ENCODE results near the gene FAAP100.

Gene FAAP100

DNA sequence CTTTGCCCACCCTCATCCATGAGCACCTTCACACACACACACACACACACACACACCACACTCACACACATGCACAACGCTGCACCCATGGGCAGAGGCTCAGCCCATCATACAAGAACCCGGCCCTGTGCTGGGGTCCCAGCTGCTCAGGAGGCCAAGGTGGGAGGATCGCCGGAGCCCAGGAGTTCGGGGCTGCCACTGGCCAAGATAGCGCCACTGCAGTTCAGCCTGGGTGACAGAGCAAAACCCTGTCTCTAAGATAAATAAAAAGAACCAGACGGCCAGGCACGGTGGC is 27.3 kb downstream of the FAAP100 start:
- DNase-seq (ENCODE audit: low read depth), result no peak

DNA sequence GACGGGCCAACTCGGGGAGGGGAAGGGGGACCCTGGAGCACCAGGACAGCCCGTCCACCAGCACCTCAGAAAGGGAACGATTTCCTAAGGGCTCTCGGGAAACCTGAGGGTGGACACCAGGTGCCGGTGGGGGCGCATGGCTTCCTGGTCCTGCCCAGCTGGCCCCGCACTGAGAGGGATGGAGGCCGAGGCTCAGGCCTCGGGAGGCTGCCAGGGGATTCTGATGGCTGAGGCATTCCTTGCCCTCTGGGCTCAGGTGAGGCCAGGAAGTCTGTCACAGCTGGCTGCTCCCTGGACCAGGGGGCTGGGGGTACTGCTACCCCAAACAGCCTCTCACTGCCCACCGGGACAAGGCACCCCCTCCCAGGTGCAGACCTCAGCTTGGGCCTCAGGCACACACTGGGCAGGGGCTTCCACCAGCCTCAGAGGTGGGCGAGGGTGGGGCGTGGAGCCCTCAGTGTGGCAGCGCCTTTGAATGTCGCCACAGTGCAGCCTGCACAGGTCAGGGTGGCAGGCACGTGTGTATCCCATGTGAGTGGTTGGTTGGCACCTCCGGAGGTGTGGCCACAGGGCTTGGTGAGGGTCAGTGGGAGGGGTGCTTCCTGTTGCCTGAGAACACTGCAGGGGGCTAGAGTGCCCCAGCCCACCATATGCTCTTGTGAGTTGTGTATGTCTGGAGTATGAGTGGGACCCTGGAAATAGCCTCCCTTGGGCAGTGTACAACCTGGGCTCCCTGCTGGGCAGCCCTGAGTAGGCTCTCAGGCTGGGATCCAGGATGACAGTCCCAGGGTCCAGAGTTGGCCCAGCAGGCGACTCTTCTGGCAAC is 27.9 kb downstream of the FAAP100 start:
- no peak for DNase-seq (ENCODE audit: low read depth)

DNA sequence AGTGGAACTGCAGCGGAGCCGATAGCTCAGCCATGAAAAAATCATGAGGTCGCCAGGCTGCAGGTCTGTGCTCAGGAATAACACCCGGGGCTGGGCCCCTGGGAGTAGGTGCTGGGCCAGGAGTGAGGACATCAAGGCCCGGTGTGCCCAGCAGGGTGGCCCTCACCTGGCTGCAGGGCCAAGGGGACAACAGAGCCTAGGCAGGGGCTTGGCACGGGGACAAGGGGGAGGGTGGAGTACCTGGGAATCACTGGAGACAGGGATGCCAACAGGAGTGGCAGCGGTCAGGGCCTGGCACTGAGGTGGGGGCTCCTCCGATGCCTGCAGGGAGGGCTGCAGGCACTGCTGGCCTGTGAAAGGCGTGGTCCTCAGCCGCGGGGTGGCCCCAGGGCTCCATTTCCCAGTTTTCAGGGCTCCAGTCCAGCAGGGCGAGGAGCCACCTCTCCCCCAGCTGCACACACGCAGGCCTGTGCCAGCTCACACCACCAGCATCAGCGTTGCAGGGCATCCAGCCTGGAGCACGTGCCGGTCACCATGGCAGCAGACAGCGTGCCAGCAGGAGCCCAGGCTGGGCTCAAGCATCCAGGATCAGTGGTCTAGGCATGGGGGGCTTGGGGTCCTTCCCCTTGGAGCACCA is 28.6 kb downstream of the FAAP100 start:
- DNase-seq (ENCODE audit: low read depth), result no peak

DNA sequence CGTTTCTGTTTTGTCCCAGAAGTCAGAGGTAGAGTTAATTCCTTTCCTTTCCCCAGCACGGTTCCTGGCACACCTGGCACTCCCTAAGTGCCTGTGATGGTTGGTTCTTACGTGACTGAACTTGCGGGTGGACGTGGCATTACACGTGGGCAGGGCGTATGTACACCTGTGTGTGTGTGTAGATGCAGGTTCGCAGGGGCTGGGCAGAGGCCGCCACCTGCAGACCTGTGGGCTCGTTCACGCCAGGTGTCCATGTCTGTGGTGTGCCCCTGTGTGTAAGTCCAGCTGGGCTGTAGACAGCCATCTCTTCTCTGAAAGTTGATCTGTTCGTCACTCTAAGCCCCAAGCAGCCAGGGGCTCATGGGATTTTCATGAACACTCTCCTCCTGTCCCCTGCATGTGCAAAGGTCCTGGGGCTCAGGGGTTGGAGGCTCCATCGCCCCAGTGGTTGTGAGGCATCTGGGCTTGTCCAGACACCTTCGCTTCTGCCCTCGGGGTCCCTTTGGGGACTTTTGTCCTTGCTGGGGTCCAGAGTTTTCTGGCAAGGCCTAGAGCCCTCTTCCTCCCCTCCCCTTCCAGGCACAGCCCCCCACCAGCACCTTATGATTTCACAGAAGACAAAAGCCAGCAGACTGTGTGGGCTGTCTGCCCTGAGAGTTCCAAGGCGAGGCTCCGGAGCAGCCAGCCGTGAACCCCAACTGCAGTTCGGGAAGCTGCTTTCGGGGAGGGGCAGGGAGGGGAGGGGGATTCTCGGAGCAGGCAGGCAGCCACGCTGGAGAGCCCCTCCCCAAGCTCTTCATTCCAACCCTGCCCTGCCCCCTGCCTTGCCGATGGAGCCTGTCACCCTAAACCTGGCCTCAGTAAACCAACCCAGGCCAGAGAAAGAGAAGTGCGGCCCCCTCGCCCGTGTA is 29.4 kb downstream of the FAAP100 start:
- DNase-seq (ENCODE audit: low read depth), result no peak

DNA sequence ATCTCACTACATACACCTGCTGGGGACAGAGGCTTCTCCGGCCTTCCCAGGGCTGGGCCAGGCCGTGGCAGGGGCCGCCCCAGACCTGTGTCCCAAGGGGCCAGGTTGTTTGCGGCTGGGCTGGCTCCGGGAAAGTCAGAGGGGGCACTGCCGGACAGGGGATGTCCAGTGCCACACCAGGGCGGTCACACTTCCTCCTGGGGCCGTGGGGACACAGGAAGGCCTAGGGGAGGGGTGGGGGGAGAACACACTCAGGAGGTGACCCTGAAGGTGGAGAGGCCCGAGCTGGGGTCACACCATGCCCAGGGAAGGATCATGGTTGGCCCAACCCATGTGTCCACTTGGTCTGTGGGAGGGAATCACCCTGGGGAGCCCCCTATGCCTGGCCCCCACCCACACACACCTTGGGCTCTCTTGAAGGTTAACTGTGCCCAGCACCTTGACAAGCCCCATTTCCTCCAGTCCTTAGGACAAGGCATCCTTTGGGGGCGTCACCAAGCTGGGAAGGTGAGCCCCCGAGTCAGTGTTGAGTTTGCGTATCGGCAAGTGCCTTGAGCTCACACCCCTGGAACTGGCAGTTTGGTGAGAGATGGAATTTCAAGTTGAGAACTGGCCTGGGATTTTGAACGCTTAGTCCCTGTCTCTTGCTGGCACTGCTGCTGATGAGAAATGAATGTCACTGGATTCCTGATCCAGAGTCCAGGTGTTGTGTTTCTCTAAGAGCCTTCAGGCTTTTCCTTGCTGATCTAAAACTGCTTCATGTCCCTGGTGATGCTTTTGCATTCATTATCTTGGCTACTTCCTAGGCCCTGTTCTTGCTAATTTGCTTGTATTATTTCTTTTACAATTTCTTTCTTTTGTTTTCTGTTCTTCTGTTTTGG is 31.9 kb downstream of the FAAP100 start:
- no peak for DNase-seq (ENCODE audit: low read depth)

DNA sequence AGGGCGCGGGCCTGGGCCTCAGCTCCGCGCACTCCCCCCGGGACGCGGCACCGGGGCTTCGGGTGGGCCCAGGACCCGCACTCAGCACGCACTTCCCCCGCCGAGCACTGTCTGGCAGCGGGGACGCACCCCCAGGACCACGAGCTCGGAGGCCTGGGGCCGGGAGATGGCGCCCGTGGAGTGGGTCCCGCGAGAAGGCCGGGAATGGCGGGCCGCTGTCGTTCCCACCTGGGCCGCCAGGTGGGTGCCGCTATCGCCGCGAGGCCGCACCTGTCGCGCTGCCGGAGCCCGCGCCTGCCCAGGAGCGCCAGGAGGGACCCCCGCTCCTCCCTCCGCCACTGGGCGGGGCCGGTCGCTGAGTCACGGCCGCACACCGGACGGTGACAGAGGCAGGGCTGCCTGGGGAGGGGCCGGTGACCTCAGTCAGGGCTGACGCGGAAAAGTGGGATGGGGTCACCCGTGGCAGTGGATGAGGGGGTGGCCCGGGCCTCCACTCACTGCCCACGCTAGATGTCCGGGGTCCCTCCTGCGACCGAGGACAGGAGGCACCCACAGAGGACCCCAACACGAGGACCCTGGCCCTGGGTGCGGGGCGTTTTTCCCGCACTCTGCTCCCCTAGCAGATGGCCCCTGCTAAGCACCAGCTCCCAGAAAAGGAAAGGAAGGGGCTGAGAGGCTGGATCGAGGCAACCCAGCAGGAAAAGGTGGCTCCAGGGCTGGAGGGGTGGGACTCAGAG is 32.7 kb downstream of the FAAP100 start:
- DNase-seq (ENCODE audit: low read depth), result no peak

DNA sequence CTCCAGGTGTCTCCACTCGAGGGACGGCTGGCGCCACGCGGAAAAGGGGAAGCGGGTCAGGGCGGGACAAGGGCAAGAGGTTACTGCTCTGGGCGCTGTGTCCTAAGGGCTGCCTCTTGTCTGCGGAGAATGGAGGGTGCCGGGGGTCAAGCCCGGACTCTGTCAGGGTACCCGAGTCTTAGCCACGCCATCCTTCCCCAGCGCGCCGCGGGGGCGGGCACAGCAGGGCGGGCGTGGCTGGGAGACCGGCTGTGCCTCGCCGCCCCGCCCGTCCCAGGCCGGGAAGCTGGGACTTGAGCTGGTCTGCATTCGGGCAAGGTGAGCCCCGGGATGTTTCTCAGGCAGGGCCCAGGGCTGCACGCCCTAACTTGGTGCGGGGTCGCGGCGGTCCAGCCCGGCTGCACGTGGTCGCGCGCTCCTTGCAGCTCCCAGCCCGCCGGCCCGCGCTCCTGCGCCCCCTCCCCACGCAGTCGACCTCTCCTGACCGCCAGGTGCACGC is 33.3 kb downstream of the FAAP100 start:
- DNase-seq (ENCODE audit: low read depth), result no peak

DNA sequence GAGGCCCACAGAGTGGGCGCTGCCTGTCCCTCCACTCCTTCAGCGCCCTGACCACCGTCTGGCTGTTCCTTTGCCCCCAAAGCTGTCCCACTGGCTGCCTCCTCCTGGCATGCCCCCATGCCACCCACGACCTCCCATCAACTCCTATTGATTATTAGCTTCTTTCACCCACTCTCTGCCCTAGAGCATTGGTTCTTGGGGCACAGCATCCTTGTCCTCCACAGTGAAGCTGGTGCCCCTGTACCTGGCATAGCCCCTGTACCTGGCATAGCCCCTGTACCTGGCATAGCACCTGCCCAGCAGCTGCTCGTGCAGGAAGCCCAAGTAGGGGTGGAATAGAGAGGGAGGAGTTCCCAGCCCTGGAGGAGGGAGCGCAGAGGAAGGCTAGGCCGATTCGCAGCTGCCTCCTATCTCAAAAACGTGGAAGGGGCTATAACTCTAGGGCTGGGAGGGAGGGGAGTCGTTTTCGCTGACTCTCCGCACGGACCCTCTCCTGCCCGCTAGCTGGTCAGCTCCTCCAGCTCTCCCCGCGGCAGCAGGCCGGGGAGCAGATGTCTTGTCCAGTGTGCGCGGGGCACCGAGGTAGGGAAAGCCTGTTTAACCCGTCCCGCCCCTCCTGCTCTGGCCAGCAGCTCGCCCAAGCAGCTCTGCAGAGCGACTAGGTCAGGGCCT is 33.9 kb downstream of the FAAP100 start:
- no peak for DNase-seq (ENCODE audit: low read depth)

DNA sequence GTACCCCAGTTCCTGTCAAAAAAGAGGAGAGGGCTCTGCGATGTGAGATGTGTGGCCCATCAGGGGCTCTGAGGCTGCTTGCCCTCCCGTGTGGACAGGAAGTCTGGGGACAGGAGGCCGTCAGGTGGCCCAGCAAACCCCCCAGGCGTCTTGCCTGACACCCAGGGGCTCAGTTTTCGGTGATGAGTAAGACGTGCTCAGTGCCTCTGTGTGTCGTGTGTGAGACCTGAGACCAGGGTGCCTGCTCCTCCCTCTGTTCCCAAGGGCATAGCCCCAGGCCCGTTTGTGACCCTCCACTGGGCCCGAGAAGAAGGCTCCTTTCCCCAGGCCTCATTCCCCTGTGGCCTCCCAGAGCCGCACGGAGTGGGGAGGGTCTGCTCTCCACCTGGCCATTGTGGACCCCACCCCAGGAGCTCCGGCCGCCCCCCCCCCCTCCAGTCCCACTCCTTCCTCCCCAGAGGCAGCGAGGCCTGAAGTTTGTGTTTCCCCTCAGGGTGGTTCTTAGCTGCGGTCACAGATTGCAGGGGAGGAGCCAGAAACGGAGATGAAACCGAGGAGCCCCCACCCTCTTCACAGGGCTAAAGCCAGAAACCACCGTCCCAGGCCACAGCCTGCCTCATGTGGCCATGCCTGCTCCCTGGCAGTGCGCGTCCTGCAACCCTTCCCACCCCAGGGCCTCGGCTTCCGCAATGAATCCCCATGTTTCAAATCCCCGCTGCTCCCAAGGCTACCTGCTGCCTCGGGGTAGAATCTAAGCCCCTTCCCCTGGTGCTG is 34.6 kb downstream of the FAAP100 start:
- no peak for DNase-seq (ENCODE audit: low read depth)

DNA sequence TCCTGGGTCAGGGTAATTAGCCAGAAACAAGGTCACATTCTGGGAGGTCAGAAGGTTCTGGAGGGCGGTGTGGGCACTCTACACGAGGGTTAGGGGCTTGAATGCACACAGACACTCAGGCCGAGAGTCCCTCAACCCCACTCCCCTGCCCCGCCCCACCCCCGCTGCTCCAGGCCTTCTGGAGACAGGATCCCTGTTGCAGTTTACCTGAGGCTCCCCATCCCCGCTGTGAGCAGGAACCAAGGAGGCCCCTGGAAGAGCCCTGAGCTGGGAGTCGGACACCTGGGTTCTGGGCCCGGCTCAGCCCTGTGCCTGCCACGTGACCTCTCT is 35.2 kb downstream of the FAAP100 start:
- no peak for DNase-seq (ENCODE audit: low read depth)

DNA sequence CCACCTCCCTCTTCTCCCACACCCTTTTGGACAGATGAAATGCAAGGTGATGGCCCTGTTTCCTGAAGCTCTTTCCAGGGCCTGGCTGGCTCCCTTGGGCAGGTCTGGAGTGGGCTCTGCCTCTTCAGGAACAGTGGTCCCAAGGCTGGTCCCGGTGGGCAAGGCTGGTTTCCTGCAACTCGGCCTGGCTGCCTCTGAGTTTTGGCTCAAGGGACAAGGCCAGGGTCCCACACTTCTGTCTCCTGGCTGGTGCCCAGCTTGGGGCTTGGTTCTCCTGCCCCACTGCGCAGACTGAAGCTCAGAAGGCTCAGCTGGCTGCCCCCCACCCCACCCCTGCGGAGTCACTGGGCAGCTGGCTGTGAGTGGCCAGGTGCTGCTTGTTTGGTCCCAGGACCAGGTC is 35.7 kb downstream of the FAAP100 start:
- DNase-seq (ENCODE audit: low read depth), result no peak

DNA sequence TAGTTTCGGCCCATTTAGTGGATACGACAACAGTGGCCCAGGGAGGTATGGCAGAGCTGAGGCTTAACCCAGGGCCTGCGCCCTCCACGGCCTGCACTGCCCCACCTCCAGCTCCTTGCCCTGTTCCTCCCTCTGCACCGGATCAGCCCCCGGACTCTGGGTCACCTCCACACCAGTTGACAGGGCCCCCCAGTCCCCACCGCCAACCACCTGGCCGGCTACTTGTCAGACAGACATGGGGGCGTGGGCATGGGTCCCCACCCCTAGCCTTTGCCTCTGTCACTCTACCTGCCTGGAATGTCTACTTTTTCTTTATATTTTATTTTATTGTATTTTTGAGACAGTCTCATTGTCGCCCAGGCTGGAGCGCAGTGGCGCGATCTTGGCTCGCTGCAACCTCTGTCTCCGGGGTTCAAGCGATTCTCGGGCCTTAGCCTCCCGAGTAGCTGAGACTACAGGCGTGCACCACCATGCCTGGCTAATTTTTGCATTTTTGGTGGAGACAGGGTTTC is 36.6 kb downstream of the FAAP100 start:
- no peak for DNase-seq (ENCODE audit: low read depth)

DNA sequence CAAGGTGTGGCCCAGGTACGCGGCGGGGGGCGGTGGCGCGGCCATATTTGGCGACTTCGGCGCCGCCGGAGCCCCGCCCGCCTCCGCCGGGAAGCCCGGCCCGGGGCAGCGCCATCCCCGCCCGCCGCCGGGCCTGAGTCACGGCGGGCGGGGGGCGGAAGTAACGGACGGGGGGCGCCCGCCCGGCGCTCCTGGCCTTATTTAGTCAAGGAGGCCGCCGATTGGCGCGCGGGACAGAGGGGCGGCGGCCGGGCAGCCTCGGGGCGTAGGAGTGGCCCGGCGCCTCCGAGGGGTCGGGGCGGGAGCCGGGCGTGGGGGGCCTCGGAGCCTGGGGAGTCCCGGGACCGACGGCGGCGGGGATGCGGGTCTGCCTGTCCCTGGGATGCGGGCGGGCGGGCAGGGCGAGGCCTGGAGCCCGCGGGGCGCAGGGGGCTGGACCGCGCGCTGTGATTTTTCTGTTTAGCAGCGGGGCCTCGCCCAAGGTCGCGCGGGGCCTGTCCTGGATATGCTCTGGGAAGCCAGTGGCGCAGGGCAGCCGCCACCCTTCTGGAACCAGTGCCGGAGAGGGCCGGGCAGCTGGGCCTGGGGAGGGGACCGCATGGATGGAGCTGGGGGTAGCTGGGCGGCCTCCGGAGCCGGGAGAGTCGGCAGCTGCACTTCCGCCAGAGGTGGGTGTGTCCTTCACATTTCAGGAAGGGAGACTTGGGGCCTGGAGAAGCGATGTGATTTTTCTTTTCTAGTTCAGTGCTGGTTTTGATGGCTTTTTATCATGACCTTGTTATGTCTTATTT is 37.2 kb downstream of the FAAP100 start:
- no peak for DNase-seq (ENCODE audit: low read depth)

DNA sequence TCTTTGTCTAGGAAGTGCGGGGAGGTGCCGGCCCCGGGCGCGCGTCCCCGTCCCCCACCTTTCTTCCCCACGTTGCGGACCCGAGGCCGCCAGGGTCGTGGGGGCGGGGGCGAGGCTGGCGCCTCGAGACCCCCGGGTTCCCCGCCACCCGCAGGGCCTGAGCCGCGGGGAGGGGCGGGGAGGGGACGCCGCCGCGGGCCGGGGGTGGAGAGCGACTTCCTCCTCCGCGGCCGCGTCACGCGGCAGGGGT is 37.7 kb downstream of the FAAP100 start:
- no peak for DNase-seq (ENCODE audit: low read depth)

DNA sequence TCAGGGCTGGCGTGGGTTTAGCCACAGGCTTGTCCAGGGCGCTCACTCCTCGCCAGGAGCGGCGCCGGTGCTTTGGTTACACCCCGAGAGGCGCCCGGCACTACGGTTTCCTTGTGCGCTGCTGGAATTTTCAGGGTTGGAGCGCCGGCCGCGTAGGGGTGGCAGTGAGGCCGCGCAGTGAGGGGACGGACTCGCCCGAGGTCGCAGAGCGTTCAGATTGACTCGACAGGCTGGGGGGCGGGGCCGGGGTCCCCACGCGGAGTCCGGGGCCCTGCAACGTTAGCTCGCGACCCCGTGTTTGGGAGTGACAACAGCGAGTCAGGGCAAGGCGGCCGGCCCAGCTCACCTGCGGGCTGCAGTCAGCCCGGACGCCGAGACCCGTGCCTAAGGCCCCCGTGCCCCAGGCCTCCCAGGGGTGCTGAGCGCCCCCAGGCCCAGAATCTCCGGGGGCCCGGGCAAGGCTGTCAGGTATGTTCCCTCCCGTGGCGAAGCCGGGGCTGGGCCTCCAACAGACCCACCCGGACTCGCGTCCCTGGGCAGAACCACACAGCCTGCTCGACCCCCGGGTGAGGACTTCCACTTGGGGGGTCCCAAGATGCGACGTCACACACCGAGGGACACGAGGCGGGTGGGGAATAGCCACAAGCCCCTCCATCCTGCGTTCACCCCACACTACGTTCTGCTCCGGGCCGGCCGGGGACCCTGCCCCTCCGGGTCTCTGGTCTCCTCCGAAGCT is 38.2 kb downstream of the FAAP100 start:
- DNase-seq (ENCODE audit: low read depth), result no peak

DNA sequence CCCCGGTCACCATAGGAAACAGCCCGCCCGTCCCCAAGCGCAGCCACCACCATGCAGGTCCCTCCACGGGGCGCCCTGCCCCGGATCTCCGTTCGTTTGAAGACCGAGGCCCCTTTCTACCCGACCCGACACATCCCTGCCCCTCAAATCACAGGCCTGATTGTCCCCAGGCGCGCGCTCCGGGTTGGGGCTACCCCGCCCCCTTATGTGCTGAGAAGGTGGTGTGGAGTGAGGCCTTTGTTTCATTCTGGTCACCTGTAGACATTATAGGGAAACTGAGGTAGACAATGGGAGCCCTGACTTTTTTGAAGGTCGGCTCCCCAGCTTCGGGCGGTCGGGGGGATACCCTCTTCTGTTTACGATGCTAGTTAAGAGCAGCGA is 38.8 kb downstream of the FAAP100 start:
- DNase-seq (ENCODE audit: low read depth), result no peak

DNA sequence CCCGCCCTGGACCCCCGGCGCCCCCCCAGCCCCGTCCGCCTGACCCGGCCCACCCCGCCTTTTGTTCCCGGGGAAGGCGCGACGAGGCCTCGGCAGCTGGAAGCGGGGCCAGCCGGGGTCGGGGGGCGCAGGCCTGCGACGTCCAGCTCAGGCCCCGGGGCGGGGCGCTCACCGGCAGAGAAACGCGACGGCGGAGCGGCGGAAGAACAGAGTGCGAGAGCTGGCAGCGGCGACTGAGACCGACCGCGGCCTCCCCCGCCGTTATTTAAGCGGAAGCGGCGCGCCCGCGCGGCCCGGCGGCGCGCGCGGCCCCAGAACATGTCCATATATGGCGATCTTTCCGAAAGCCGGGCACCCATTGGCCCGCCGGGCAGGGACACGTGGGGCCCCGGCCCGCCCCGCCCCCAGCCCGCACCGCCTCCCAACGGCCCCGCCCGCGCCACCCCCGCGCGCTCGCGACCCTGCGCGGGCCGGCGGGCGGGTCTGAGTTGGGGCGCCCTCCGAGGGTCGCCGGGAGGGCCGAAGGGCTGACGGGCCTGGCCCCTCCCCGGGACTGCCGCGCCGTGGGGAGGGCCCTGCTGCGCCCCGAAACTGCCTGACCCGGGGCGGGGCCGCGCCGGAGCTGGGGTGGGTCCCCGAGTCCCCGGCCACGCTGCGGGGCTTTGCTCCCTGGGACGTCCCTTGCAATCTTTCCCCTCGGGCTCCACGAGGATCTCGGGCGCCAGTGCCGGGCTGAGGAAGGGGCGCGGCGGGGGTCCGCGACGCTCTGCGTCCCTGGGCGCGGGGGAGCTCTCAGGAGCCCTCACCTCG is 39.4 kb downstream of the FAAP100 start, which contains the start of gene ACTG1:
ACTG1 (minus strand) TSS at position 238 of the 810 bp plus-strand sequence. CDS start 445 bp downstream, outside the sequence.
- no peak for DNase-seq (ENCODE audit: low read depth)

Data from HS-27A (cell line).